Measurements from ENCODE around the gene TBX21. TPM values are rescaled to one million over a fixed set of nuclear protein-coding genes. Genes with fewer than 3 reads are reported as not detected.

The TBX21 gene
- total RNA-seq, 4 donors from 2014 or later = 0.12 to 1.9 (median 1.2) TPM; not detected in 1

- WGBS, 2 donors = 39 to 40% methylated on average over 8 of the region's 8 CpGs
- intact Hi-C loops (cut with DNase I; ENCODE audit: low total_unique reads) = no loop called here
Observed at GRCh38 chr17:47721725-47722124, 11.3 kb upstream of the TBX21 start.

GRCh38 chr17:47724705-47725104 lies 8.3 kb upstream of the TBX21 start:
- no peak overlapping the region for H3K4me3 ChIP-seq (ENCODE audit: low read depth, poor library complexity, severe bottlenecking)
- no peak for TF ChIP-seq CTCF (IDR thresholded peaks at IDR 0.05)
- no peak for TF ChIP-seq POLR2A (IDR thresholded peaks at IDR 0.05)
- no peak for DNase-seq (ENCODE audit: low spot score in 2 of 2)
- 63 to 73% methylated on average over 2 of the region's 2 CpGs for WGBS, 2 donors
- intact Hi-C loops (cut with DNase I; ENCODE audit: low total_unique reads) = no loop called here

More at GRCh38 chr17:47721725-47722124, 11.3 kb upstream of the TBX21 start:
- TF ChIP-seq POLR2A (IDR thresholded peaks at IDR 0.05) (no peak), CTCF (IDR thresholded peaks at IDR 0.05) (no peak)
- H3K4me3 ChIP-seq (ENCODE audit: low read depth, poor library complexity, severe bottlenecking) = no peak overlapping the region
- DNase-seq (ENCODE audit: low spot score in 2 of 2) = no peak

GRCh38 chr17:47725446-47726111 lies 7.5 kb upstream of the TBX21 start:
- intact Hi-C loops (cut with DNase I; ENCODE audit: low total_unique reads) = no loop called here
- no peak overlapping the region for H3K4me3 ChIP-seq (ENCODE audit: low read depth, poor library complexity, severe bottlenecking)
- TF ChIP-seq POLR2A (IDR thresholded peaks at IDR 0.05) (no peak), CTCF (IDR thresholded peaks at IDR 0.05) (no peak)
- no peak for DNase-seq (ENCODE audit: low spot score in 2 of 2)
- WGBS, 2 donors = 62 to 63% methylated on average over 13 of the region's 13 CpGs

- WGBS, 2 donors = 75 to 85% methylated on average over 12 of the region's 12 CpGs
- intact Hi-C loops (cut with DNase I; ENCODE audit: low total_unique reads) = no loop called here
- no peak for TF ChIP-seq CTCF (IDR thresholded peaks at IDR 0.05)
- DNase-seq (ENCODE audit: low spot score in 2 of 2) = no peak
- H3K4me3 ChIP-seq (ENCODE audit: low read depth, poor library complexity, severe bottlenecking) = no peak overlapping the region
Observed at GRCh38 chr17:47726796-47727703, 6.0 kb upstream of the TBX21 start.

GRCh38 chr17:47727704-47728036 lies 5.4 kb upstream of the TBX21 start:
- intact Hi-C loops (cut with DNase I; ENCODE audit: low total_unique reads) = no loop called here
- TF ChIP-seq CTCF (IDR thresholded peaks at IDR 0.05) = no peak
- TF ChIP-seq POLR2A (IDR thresholded peaks at IDR 0.05) = no peak
- H3K4me3 ChIP-seq (ENCODE audit: low read depth, poor library complexity, severe bottlenecking) = no peak overlapping the region
- no peak for DNase-seq (ENCODE audit: low spot score in 2 of 2)
- WGBS, 2 donors = 80 to 86% methylated on average over 9 of the region's 9 CpGs
